NCI-H2196 treated with DMSO at 0.1 percent for 48 hours (cell line): ENCODE data around the gene USH1G.

Experiments
- DNase-seq: peaks from one replicate; lab custom pipeline; 2025; ENCODE audit not compliant: unreplicated experiment; lab: John Stamatoyannopoulos, UW

USH1G gene

DNA sequence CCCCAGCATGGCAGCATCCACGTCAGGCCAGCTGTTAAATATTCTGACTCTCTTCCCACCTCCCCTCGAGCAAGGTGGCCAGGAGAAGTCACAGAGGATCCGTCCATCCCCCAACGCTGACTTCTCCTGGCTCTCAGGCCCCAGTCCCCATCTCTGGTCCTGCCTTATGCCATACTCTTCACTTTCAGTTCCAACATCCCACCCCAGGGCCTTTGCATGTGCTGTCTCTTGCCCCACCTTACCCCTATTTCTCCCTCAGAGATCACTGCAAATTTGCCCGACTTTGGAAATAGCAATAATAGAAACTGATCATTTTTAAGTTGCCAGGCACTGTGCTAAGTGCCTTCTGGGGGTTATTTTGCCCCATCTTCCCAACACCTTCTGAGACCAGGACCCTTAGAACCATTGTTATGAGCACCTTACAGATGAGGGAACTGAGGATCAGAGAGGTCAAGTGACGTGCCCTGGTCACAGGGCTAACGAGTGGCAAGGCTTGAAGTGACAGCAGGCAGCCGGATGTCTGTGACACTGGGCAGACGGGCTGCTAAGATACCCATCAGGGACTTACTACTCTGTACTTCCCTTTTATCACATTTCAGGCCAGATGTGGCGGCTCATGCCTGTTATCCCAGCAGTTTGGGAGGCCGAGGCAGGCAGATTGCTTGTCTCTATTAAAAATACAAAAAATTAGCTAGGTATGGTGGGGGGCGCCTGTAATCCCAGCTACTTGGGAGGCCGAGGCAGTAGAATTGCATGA lies 31.8 kb upstream of the USH1G start:
- no peak for DNase-seq

DNA sequence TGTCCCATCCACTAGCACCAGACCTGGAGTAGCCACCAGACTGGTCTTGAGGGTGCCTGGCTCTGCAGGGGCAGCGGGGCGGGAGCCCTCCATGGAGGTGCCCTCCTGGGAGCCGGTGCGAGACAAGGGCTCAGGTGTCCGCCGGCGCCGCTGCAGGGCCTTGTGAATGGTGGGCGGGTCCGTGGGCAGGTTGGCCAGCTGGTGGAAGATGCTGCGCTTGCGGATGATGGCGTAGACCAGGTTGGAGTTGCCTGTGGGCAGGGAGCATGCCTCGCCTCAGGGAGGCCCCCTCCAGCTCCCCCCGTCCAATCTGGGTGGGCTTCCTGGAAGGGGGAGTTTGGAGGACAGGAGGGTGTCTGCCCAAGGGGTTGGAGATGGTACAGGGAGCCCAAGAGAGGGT lies 31.1 kb upstream of the USH1G start:
- DNase-seq = no peak

DNA sequence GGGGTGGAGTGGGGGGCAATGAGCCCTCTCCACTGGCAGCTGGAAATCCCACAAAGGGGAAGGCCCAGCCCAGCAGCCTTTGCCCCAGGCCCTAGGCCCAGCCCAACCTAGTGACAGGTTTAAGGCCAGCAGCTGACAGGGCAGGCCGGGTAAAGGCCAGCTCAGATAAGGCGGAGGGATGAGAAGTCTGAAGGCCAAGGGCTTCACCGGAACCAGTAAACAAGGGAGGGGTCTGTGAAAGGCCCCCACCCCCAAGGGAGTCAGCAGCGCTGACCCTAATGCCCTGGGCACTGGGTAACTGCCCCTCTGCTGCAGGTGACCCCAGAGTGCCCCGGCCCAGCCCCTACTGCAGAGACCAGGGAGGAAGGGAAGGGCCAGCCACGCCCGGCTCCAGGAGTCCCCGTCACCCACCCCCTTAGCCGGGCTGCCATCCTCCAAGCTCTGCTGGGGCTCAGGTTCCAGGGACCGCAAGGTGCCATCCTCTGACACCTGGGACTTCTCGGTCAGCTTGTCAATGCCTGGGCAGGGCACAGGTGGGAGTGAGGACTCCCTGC lies 30.2 kb upstream of the USH1G start:
- no peak for DNase-seq

DNA sequence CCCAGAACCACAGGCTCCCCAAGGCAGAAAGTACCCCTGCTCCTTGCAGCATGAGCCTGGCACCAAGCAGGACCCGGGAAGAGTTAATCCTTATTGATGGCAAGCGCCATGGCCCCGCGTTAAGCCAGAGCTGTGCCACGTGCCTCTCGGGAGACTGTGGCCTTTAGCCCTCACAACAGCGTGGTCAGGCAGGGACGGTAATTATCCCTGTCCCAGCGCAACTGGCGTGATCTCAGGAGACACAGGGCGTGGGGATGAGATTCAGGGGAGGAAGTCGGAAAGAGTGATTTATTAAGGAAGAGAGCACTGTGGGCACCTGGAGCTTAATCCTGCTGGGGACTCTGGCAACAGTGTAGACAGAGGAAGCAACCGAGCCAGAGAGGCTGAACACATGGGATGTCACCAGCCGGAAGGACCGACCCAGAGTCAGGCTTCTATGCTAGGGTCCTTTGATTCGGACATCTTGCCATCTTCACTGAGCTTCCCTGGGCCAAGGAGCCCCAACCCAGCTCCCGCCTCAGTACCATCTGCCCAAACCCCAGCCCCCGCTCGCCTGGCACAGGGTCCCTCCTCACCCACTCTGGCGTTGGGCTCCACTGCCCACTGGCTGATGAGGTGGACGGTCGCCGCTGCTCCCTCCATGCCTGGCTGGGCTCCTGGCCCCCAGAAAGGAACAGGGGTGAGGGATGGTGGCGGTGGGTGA lies 29.5 kb upstream of the USH1G start:
- DNase-seq = no peak

DNA sequence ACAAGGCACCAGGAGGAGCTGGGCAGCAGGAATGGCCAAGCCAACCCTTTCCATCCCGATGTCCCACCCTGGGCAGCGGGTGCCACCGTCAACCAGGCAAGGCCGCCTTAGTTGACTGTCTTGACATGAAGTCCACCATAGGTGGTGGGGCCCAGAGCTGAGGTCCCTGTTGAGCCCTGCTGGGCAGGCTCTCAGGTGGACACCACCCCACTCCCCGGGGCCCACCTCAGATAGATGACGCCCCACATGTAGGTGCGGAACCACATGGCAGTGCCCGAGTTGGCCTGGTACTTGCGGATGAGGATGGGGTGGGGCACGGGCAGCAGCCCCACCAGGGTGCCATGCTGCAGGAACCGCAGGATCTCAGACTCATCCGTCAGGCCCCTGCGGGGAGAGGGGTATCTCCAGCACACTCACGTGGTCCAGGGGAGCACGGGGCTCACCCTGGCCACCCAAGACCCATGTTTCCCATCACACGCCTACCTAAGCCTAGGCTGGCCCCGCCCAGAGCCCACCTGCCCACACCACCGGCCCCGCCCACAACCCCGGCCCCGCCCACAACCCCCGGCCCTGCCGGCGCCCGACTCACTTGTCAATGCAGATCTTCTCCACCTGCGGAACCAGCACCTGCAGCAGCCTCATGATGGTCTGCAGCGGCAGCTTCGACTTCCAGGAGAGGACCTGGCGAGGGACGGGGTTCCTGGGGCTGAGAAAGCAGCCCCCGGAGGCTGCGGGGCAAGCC lies 28.8 kb upstream of the USH1G start:
- DNase-seq = no peak

DNA sequence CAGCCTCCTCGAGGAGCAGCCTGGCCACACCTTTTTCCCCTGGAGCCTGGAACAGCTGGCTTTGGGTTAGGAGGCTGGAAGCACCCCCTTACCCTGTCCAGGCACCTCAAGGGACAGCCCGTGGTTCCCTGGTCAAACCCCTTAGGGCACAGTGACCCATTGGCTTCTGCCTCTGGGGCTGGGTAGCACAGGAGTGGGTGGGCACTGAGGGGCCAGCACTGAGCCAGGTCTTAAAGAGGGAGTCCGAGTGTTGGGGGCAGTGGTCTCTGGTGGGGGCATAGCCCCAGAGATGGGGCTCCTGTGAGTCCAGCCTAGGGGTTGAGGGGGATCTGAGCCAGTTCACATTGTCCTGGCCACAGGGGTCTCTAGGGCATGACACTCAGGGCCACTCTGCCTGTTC lies 28.0 kb upstream of the USH1G start:
- DNase-seq = no peak

DNA sequence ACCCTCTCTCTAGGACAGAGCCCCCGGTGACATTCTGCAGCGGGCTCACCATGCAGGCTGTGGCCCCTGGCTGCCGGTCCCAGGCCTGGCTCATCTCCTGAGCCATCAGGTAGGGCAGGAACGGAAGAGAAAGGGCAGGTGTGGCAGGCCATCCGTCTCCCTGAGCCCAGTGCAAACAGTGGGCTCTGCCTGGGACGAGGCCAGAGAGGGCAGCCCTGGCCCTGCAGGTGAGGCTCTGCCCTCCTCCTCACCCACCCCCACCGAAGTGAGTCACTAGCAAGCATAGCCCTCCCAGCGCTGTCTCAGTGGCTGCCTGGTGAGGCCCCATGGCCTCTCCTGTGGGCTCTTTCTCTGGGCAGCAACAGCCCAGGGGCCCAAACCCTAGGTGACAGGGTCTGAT lies 27.2 kb upstream of the USH1G start:
- peak; percentile 51 for DNase-seq

DNA sequence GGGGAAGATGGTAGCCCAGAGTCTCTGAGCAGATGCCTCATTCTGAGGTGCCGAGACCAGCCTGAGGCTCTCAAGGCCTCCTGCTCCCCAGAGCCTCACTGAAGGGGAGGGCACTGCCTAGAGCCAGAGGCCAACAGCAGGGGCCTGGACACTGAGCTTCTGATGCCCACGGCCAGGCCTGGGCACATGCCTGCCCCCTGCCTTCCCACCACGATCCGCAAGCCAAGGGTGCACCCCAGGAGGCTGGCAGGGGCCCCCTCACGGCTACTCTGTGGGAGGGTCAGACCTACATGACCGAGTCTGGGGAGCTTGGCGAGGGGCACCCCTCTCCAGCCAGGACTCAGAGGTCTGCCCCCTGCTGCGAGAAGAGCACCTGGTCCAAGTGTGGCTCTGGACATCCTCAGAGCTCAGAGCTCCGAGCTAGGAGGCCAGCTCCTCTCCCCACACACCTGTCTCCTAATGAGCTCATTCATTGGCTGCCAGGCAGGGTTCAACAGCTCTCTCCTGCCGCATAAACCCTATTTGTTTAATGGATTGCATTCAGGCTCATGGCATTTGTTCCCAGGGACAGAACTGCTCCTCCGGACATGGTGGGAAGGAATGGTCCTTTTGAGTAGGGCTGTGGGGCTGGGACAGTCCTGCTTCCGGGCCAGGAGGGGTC lies 26.5 kb upstream of the USH1G start:
- peak; percentile 42 for DNase-seq

DNA sequence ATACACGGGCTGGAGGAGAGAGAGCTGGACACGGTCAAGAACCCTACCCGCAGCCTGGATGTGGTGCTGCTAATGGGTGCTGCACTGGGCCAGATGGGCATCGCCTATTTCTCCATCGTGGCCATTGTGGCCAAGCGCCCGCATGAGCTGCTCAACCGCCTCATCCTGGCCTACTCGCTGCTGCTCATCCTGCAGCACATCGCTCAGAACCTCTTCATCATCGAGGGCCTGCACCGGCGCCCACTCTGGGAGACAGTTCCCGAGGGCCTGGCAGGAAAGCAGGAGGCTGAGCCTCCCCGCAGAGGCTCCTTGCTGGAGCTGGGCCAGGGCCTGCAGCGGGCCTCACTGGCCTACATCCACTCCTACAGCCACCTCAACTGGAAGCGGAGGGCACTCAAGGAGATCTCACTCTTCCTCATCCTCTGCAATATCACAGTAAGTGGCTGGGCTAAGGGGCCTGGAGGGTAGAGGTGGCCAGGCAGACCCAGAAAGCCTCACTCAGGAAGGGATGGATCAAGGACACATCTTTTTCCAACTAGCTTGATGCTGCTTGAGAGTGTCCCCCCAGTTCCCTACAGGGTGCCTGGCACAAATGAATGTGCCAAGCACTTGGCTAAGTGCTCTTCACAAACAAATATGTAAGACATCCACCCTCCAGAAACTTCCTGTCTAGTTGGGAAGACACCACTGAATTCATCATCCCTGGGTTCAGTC lies 24.1 kb upstream of the USH1G start:
- DNase-seq = no peak

DNA sequence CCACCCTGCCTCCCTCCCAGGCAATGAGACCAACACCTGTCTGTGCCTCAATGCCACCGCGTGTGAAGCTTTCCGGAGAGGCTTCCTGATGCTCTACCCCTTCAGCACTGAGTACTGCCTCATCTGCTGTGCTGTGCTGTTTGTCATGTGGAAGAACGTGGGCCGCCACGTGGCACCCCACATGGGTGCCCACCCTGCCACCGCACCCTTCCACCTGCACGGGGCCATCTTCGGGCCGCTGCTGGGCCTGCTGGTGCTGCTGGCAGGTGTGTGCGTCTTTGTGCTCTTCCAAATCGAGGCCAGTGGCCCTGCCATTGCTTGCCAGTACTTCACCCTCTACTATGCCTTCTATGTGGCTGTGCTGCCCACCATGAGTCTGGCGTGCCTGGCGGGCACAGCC lies 23.6 kb upstream of the USH1G start:
- DNase-seq = no peak

DNA sequence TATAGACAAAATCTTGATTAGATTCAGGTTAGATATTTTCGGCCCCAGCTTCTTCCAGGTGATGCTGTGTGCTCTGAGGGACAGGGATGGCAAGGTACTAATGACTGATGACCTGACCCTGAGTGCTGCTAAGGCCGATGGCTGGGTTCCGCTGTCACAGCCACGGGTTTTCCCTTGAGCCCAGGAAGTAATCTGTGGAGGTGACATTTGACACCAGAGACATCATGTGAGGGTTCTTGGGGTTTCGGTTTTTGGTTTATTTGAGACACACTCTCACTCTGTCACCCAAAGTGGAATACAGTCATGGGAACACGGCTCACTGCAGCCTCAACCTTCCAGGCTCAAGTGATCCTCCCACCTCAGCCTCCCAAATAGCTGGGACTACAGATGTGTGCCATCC lies 22.5 kb upstream of the USH1G start:
- DNase-seq = no peak

DNA sequence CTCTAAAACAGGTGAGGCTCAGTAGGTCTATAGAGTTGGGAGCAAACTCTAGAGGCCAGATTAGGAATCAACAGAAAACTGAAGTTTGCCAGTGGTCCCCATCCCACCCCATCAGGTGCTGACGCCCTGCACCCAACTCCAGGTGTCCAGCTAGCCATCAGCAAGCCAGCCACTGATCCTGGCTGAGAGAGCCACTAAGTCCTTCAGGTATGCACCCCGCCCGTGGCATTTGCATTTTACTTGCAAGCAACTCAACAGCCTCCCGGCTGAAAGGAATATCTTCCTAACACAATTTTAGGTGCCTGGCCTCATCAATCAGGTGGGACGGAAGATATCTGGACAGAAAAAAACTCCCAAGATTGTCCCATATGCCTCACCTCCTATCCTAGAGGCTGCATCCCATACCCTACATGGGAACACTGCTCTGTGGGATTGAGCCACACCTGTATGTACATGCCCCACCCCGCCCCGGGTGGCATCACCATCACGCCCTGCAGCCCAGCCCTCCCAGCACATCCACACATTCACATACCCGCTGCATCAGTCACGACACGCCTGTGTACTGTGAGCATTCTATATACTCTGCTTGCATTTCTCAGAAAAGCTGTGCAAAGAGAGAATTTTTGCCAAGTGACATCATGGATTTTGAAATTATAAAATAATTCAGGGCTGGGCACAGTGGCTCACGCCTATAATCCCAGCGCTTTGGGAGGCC lies 20.9 kb upstream of the USH1G start:
- no peak for DNase-seq

DNA sequence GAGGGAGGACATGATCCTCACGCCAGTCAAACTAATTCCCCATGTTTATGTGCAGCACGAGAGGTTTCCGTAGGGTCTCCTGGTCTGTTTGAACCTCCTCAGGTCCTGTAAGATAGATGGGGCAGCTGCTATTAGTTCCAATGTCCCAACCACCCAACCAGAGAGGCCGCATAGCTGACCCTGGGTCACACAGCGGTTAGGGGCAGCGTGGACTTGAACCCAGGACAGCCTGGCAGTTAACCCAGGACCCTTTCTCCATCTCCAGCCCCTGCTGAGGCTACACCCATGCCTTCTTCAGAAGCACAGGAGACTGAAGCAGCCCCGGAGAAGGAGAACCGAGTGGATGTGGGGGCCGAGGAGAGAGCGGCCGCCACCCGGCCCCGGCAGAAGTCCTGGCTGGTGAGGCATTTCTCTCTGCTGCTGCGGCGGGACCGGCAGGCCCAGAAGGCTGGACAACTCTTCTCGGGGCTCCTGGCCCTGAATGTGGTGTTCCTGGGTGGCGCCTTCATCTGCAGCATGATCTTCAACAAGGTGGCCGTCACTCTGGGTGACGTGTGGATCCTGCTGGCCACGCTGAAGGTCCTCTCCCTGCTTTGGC lies 18.2 kb upstream of the USH1G start:
- DNase-seq = no peak

DNA sequence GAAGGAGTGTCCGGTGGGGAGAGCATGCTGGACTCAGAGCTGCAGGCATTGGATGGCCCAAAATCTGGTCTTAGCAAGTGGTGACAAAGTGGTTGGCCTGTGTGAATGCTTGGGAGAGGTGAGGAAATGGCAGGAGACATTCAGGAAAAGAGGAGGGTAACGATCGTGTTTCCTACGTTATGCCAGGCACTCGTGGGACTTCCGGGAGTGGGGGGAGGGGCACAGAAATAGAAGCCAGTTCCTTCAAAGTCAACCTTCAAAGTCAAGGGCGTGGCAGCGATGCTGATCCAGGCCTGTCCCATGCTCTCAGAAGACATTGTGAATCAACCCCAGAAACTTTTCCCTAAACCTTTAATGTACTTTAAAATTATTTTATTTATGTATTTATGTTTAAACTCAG lies 16.5 kb upstream of the USH1G start:
- DNase-seq = no peak

DNA sequence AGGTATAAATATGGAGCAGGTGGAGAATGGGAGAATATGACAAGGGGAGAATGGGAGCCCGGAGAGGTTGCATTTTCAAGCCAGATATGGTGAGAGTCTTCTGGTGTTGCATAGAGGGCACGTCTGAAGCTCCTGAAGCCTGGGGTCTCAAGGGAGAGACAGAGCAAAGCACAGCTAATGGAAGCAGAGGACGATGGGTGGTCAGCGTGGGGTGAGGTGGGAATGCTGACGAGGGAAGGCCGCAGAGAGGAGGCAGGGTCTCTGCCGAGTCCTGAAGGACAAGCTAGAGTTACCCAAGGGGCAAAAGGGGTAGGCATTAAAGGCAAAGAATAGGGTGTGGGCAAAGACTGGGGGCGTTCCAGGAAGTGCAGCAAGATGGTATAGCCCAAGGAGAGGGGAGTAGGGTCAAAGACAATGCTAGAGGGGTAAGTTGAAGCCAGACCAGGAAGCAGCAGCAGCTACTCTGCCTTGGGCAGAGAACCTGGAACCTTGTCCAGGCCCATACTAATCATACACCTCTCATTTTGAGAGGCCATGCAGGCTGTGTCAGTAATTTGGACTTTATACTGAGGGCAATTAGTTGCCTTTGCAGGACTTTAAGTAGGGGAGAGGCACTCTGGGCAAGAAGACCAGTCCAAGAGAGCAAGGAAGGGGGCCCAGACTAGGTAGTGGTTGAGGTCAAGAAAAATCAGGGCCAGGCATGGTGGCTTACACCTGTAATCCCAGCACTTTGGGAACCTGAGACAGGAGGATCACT lies 15.3 kb upstream of the USH1G start:
- no peak for DNase-seq

DNA sequence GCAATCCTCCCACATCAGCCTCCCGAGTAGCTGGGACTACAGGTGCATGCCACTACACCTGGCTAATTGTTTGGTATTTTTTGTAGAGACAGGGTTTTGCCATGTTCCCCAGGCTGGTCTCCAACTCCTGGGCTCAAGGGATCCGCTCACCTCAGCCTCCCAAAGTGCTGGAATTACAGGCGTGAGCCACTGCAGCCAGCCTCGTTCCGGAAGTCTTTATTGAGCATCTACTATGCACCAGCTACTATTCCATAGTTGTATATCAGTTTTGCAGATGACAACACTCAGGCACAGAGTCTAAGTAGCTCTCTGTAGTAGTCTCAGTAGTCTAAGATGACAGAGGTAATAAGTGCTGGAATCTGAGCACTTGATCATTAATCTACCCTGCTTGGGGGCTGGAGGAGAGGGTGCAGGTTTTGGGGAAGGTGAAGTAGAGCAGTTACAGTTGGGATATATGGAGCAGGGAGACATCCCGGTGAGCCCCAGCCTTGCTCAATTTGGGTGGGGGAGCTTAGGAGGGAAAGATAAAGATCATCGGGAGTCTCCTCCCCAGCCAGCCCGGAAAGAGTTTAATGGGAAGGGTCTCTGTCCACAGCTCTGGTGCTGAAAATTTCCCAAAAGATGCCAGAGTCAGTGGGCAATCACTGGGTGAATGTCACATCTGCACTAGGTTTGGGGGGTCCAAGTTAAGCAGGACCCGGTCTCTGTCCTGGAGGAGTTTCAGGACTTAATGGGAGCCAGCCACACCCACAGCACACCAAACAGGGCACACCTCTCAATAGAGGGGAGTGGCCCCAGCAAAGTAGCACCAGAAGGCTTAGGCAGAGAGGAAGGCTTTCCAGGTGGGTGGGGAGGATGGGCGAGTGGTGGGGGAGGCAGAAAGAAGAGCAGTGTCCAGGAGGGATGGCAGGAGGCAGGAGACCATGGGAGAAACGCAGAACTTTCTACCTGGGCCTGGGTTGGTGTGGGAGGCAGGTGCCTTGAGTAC lies 14.3 kb upstream of the USH1G start:
- DNase-seq = no peak

DNA sequence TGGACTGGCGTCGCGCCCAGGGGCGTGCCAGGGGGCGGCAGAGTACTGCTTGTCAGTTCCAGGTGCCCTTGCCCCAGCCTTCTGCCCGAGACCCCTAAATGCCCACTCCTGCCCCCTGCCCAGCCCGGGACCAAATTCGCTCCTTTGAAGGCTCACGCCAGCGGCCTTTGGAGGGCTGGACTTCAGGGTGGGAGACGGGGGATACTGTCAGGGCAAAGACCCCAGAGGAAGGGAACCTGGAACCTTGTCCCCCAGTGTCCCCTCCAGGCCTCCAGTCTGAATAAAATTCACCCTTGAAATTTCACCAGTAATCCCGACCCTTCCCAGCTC lies 13.4 kb upstream of the USH1G start:
- DNase-seq = no peak
